ENCODE data around the gene CCDC61. TPM values are rescaled to one million over a fixed set of nuclear protein-coding genes. Genes with fewer than 3 reads are reported as not detected.

The CCDC61 gene
- total and polyA plus RNA-seq, 7 donors = 2.9 to 6.2 (median 5.3) TPM

- Histone ChIP-seq H3K4me1 (no peaks in the 10 kb centered on the region), H3K4me3 (no peak within 1 kb of the TSS), H3K36me3 (ENCODE audit: insufficient read depth in 1 of 2, low read depth in 1 of 2) (no peaks in the 10 kb centered on the region), H3K27me3 (ENCODE audit: insufficient read depth in 3 of 3, low read length in 2 of 3) (peaks cover 0 to 49% (median 5%) of the 10 kb centered on the region in 3 donors), H3K9me3 (no peaks in the 10 kb centered on the region), H3K27ac (no peak within 1 kb of the TSS)
- DNase-seq (no peak), ATAC-seq (peak in 3 of 4 donors; percentile 7 to 23 (median 21))
- WGBS, 3 donors = 14 to 27% (median 20%) methylated on average over 40 to 47 of the region's 47 CpGs
- no peak for TF ChIP-seq CTCF (IDR thresholded peaks at IDR 0.05)
- intact Hi-C loops (cut with DNase I) = no loop called here
Observed at GRCh38 chr19:46022431-46023310, 27.4 kb downstream of the CCDC61 start, which contains the start of gene PGLYRP1. Gene PGLYRP1 (minus strand): TSS chr19:46023053. CDS start chr19:46023021, 32 bp downstream.

GRCh38 chr19:46023311-46023779 is 28.1 kb downstream of the CCDC61 start:
- no peaks in the 10 kb centered on the region for H3K4me1 ChIP-seq
- H3K27ac ChIP-seq = no peak overlapping the region
- DNase-seq (no peak), ATAC-seq (no peak)
- no peaks in the 10 kb centered on the region for H3K9me3 ChIP-seq
- no peaks in the 10 kb centered on the region for H3K36me3 ChIP-seq (ENCODE audit: insufficient read depth in 1 of 2, low read depth in 1 of 2)
- TF ChIP-seq CTCF (IDR thresholded peaks at IDR 0.05) = no peak
- peaks cover 0 to 49% (median 5%) of the 10 kb centered on the region in 3 donors for H3K27me3 ChIP-seq (ENCODE audit: insufficient read depth in 3 of 3, low read length in 2 of 3)
- WGBS, 3 donors = 53 to 68% (median 63%) methylated on average over 11 of the region's 11 CpGs
- no peak overlapping the region for H3K4me3 ChIP-seq
- intact Hi-C loops (cut with DNase I) = no loop called here

- no peaks in the 10 kb centered on the region for H3K4me1 ChIP-seq
- H3K4me3 ChIP-seq = no peak overlapping the region
- DNase-seq (no peak), ATAC-seq (no peak)
- intact Hi-C loops (cut with DNase I) = loop anchor here (2.0 to 5.0 kb wide), 2 partner anchors 239 to 461 kb away; no protein-coding TSS in a partner anchor
- TF ChIP-seq CTCF (IDR thresholded peaks at IDR 0.05) = no peak
- peaks cover 0 to 49% (median 4%) of the 10 kb centered on the region in 3 donors for H3K27me3 ChIP-seq (ENCODE audit: insufficient read depth in 3 of 3, low read length in 2 of 3)
- H3K9me3 ChIP-seq = no peaks in the 10 kb centered on the region
- H3K27ac ChIP-seq = no peak overlapping the region
- WGBS, 3 donors = 57 to 76% (median 60%) methylated on average over 3 of the region's 3 CpGs
- no peaks in the 10 kb centered on the region for H3K36me3 ChIP-seq (ENCODE audit: insufficient read depth in 1 of 2, low read depth in 1 of 2)
Observed at GRCh38 chr19:46025835-46026234, 30.6 kb downstream of the CCDC61 start.

- Histone ChIP-seq H3K4me3 (no peak overlapping the region), H3K27me3 (ENCODE audit: insufficient read depth in 3 of 3, low read length in 2 of 3) (peaks cover 0 to 15% (median 2%) of the 10 kb centered on the region in 3 donors), H3K36me3 (ENCODE audit: insufficient read depth in 1 of 2, low read depth in 1 of 2) (no peaks in the 10 kb centered on the region), H3K27ac (no peak overlapping the region), H3K4me1 (no peaks in the 10 kb centered on the region), H3K9me3 (no peaks in the 10 kb centered on the region)
- ATAC-seq (no peak), DNase-seq (no peak)
- WGBS, 3 donors = 52 to 61% (median 56%) methylated on average over 12 of the region's 12 CpGs
- intact Hi-C loops (cut with DNase I) = no loop called here
- TF ChIP-seq CTCF (IDR thresholded peaks at IDR 0.05) = no peak
Observed at GRCh38 chr19:46030812-46031550, 35.7 kb downstream of the CCDC61 start.
